HL-60/S4 (cell line): ENCODE results near the gene CACNG1.
"Not testable (repeated sequence)": the region's sequence is repeated elsewhere in the genome, so short reads cannot be mapped to it uniquely, and the experiment has no call there.

Experiments used
- in situ Hi-C: fragments of 300-500 bp; cut with MboI; formaldehyde crosslinking; loops from 2 replicates; pipeline ENCODE4 v1.14.3; 2022; ENCODE audit warnings: low sequenced_read_pairs

The CACNG1 gene

DNA sequence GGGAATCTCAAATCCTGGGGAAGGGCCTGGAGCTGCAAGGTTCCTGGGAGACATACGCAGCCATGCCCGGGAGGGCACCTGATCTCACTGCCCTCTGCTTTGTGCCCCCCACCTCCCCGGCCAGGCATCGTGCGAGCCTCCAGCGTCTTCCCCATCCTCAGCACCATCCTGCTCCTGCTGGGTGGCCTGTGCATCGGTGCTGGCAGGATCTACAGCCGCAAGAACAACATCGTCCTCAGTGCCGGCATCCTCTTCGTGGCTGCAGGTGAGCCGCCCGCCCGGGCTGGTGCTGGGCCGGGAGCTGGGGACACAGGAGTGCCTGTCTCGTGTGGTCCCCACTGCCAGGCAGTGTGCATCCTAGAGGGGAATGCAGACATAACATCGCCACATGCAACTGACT, 19.6 kb upstream of the CACNG1 start:
- in situ Hi-C loops = no loop called here

DNA sequence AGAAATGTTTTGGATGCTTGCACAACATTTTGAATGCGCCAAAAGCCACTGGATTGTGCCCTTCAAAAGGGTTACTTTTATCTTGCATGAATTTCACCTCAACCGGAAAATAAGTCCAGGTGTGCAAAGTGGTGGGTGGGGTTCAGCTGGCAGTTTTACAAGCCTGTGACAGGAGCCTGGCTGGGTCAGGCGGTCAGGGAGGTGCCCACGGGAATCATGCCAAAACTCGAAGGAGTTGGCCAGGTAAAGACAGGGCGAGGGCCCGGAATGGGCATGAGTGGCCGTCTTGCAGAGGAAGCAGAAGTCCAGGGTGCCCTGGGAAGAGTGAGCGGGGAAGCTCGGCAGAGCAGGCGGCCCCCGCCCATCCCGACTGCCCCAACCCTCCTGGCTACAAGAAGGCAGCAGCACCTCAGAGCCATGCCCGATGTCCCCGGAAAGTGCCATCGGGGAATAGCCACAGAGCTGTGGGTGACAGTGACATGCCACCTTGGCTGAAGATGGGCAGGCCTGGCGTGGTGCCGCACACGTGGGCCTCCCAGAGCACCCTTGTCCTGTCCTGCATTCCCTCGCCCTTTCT, 19.1 kb upstream of the CACNG1 start:
- in situ Hi-C loops = no loop called here

DNA sequence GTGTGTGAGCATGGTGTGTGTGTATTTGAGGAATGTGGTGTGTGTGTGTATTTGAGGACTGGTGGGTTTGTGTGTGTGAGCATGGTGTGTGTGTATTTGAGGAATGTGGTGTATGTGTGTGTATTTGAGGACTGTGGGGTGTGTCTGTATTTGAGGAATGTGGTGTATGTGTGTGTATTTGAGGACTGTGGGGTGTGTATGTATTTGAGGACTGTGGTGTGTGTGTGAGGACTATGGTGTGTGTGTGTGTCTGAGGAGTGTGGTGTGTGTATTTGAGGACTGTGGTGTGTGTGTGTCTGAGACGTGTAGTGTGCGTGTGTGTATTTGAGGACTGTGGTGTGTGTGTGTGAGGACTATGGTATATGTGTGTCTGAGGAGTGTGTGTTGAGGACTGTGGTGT, 18.0 kb upstream of the CACNG1 start:
- in situ Hi-C loops = no loop called here

DNA sequence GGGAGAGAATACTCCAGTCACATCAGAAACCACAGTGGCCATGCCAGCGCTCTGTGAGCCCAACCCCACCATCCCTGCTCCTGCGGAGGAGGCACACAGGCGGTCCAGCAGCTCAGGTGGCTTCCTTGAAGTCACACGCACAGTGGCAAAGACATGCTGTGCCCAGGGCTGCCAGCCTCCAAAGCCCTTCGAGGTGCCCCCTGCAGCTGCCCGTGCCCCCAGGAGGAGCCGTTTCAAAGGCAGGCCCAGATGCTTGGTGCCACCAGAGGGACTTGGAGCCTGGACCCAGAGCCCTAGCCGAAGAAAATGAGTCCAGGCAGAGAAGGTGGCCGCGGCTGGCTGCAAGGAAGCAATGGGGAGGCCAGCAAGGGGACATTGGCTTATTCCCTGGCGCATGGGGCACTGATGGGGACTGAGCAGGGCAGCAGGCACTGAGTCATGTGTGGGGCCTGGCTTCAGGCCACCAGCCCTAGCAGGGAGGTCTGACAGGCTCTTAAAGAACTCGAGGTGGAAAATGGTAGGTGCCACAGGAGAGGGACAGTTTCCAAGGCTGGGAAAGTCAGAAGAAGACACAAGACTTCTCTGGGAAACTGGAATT, 17.2 kb upstream of the CACNG1 start:
- in situ Hi-C loops = no loop called here

DNA sequence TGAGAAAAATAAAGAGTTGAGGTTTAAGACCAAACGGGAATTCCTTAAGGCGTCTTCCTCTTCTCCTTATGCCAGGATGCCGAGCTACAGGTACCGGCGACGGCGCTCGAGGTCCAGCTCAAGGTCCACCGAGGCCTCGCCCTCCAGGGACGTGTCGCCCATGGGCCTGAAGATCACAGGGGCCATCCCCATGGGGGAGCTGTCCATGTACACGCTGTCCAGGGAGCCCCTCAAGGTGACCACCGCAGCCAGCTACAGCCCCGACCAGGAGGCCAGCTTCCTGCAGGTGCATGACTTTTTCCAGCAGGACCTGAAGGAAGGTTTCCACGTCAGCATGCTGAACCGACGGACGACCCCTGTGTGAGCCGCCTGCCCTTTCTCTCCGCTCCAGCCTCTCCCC, 13.7 kb upstream of the CACNG1 start:
- in situ Hi-C loops = no loop called here

DNA sequence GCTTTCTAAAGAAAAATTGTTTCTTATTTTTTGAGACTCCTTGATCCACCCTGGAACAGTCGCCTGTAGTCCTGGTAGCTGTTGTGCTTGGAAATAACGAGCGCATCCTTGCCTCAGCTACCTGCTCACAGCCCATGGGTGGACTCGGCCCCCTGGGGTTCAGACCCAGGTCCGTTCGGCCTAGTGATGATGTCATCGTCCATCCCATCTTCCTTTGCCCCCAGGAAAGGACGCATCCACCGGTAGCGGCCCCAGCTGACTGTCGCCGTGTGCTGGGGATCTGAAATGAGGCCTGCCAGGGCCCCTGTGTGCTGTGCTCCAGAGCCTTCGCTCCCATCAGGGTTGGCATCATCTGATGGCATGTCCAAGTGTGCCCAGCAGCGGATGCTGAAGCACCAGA, 12.0 kb upstream of the CACNG1 start:
- in situ Hi-C loops = no loop called here

DNA sequence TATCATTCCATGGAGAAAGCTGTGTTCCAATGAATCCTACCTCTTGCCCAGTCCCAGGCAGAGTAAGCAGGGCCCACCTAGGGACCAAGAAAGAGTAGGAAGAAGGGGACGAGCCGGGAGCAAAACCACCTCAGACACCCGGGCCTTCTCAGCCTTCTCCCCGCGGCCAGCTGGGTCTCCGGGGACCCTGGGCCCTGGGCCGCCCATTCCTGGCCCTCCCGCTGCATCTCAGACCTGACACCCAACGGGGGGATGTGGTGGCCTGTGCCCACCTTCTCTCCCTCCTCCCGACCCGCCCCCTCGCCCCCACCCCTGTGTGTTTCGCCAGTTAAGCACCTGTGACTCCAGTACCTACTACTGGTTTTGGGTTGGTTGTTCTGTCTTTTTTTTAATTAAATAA, 11.4 kb upstream of the CACNG1 start:
- in situ Hi-C loops = no loop called here

DNA sequence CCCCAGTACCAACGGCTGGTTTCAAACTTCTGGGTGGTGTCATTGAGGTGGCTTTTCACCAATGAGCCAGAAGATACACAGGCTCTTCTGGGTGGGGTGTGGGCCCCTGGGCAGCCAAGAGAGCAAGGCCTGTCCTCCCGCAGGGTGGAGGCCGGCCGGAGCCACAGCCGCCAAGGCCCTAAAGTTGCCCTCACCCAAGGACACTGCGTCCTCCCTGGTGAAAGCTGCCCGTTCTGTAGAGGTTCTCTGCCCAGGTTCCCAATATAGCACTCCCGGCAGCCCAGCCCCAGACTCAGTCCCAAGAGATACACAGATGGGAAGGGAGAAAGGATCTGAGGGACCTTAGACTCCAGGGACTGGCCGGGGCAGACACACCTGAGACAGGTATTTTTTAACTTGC, 10.7 kb upstream of the CACNG1 start:
- in situ Hi-C loops = no loop called here

DNA sequence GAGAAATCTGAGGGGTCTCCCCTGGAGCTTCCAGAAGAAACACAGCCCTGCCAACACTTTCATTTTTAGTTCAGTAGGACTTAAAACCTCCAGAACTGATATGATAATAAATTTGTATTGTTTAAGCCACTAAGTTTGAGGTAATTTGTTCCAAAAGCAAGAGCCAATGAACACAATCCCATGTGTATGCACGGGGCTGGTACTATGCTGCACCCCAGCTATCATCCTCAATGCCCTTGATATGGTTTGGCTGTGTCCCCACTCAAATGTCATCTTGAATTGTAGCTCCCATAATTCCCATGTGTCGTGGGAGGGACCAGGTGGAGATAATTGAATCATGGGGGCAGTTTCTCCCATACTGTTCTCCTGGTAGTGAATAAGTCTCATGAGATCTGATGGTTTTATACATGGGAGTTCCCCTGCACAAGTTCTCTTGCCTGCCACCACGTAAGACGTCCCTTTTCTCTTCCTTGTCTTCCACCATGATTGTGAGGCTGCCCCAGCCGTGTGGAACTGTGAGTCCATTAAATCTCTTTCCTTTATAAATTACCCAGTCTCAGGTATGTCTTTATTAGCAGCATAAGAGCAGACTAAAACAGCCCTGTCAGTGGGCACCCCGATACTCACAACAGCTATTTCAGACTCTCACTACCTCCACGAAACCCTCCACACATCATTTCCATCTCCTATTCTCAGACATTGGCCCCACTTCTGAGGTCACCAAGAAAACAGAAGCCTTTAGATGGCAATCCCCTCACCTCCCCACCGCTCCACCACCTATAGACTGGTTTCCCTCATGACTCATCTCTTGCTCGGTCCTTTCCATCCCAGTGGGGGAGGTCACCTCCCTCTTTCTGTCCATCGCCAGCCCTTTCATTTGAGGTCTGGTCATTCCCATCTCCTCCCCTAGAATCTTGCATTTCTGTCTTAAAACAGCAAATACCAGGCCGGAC, 8.9 kb upstream of the CACNG1 start:
- in situ Hi-C loops = no loop called here

DNA sequence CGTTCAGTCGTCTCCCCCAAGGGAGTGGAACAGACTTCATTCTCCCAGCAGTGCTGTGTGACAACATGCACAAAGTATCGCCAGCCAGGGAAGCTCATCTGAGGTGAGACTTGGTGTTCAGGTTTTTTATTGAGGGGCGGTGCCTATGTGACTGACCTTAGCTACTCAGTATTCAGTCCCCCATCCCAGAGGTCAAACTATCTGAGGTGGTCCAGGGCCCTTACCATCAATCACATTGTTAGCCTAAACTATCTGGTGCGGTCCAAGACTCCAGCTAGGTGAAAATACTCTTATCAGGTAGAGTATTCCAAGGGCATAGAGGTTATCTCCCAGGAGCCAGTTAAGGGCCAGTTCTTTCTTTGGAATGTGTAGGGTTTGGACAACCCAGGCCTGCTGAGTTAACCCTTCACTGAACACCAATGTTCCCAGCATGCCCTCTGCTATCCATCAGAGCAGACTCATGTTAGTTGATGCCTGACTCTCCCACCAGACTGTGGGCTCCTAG, 5.4 kb upstream of the CACNG1 start:
- in situ Hi-C loops = no loop called here

DNA sequence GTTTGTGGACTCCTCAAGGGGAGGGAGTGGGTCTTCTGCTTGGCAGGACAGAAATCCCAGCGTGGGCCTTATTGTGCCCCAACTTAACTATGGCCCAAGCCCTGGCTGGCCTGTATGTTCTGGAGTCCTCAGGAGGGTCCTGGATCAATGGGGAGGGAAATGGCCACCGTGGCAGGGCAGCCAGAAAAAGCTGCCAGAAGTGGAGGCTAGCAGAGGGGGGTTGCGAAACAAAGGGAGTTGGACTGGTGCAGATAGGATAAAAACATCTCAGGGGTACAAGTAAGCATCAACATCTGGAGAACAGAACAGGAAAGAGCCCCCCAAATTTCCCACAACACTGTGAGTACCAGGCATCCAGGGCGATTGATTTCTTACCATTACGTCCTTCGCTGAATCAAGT, 3.7 kb upstream of the CACNG1 start:
- in situ Hi-C loops = no loop called here

DNA sequence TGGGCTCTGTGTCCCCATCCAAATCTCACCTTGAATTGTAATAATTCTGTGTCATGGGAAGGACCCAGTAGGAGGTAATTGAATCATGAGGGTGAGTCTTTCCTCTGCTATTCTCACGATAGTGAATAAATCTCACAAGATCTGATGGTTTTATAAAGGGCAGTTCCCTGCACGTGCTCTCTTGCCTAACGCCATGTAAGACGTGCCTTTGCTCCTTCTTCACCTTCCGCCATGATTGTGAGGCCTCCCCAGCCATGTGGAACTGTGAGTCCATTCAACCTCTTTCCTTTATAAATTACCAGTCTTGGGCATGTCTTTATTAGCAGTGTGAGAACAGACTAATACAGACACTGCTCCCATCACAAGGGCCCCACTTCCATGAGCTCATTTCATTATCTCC, 3.2 kb upstream of the CACNG1 start:
- in situ Hi-C loops = not testable (repeated sequence)

DNA sequence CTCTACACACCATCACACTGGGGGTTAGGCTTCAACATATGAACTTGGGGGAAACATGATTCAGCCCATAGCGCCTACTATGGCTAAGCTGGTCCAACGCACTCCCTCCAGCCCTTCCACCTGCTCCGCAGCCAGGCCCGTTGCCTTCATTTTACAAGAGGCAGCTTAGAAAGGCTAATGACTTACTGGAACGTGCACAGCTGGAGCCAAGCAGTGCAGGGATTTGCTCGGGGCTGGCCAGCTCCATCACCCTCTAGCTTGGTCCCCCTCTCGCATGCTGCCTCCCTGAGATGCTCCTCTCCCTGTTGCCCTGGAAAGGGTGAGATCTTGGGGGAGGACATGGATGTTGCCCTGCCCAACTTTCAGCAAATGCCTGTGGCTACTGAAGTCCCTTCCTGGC, 2.8 kb upstream of the CACNG1 start:
- in situ Hi-C loops = no loop called here

DNA sequence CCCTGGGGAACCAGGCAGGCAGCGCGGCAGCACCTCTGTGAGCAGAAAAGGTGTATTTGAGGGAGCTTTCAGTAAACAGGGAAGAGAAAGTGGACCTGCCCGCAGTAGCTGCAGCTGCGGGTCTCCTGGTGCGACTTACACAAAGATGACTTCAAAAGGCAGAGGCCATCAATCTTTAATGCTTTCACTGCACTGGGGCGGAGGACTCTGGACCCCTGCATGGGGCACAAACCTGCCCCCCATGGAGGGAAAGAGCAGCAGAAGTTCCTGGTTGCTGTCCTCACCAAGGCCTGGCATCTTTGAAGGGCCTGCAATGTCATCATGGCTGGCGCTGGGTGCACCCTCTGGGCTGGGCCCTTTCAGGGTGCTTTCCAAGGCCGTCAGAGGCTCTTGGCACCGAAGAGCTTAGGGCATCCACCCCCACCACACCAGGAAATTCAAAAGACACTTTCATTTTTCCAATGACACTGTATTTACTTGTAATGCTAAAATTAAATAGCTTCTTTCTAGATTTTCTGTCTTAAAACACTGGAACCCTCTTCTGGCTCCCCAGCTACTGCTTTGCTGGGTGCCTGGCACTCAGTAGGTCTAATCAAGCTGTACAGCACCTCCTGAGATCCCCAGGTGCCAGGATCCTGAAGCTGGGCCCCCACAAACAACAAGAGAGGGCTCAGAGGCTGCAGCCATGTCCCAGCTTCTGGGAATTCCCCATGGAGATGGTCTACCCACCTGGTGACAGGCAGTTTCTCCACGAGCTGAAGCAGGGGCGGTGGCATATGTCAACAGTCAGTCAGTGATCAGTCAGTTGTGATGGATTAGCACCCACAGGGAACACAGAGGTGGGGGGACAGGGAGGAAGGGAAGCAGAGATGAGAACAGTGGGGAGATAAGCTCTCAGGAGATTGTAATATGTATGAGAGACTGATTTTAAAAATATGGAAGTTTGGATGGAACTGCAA, 2.1 kb upstream of the CACNG1 start:
- in situ Hi-C loops = no loop called here

DNA sequence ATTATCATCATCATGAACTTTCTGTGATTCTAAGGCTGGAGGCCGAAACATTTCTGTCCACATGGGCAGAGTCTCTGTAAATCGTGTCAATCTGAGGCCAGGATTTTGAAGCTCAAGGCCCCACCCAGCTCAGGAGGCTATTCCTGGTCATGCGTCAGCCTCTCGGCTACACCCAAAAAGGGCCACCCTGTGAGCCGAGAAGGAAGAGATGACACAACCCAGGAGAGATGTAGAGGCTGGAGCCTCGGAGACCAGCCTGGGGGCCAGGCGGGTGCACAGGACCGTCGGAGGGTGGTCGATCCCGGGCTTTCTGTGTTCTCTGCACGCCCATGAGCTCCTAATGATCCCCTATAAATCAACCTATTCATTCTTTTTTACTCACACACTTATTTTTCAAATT, 1.1 kb upstream of the CACNG1 start:
- in situ Hi-C loops = no loop called here

DNA sequence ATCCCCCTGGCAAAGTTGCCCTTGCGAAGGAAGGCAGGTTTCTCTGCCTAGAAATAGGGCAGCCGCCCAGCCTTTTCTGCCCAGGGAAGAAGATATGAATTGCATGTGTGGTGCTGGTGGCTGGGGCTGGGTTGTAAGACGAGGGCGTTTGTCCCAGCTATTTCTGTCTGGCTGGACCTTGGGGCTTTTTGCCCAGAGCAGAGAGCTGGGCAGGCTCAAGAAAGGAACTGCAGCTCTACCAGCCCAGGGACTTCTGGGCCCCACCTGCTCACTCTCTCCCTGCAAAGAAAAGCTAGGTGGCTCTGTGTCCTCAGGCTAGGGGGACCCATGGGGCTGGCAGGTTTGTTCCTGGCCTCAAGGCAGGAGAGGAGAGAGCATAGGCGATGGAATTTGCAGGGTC, 586 bp downstream of the CACNG1 start:
- in situ Hi-C loops = no loop called here

DNA sequence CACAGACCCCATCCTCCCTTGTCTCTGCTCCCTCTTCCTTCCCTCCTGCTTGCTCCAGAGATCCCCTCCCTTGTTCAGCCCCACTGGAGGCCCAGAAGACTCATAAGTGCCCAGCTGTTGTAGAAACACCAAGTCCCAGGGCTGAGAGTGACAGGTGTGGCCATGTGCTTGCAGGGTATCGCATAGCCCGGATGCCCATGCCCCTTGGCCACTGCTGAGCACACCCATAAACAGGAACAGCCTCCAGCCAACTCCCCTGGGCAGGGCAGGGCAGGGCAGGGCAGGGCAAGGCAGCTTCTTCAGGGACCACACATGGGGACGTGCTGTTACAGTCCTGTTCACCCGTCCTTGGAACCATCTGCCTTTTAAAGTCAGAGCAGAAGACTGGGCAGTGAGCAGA, 2.0 kb downstream of the CACNG1 start:
- in situ Hi-C loops = no loop called here

DNA sequence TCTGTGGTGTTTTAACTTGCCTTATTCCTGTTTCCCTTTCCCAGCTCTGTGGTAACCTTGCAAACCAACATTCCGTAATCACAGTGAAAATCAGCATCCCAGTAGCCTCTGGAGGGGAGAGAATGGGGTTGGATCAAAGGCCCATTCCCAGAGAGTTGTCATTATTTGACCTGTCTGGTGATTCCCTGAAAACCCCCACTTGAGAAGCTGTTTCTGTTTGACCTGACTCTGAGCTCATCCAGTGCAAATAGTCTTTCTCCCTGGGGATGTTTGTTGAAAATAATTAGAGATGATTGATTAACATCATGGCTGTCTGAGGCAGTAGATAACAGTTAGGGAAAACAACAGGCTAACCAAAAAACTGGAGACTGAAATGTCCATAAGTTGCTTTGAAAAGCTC, 3.0 kb downstream of the CACNG1 start:
- in situ Hi-C loops = no loop called here

DNA sequence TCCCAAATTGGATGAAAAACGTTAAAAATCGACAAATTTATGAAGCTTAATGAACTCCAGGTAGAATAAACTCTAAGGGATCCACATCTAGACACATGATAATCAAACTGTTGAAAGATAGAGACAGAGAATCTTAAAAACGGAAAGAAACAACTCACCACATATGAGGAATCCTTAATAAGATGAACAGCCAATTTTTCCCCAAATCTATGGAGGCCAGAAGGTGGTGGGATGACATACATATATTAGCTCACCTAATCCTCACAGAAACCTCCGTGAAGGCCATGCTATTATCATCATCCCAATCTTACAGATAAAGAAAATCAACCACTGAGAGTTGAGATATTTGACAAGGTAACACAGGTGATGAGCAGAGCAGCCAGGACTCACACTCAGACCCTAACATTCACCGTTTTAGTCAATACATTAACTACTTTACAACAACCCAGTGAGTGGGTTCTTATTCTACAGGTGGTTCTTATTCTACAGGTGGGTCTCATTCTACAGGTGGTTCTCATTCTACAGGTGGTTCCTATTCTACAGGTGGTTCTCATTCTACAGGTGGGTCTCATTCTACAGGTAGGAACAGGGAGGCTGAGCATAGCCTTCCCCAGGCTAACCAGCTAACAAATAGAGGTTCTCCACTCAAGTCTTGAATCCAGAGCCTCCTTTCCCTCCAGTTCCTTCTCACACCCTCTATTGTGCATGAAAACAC, 4.8 kb downstream of the CACNG1 start:
- in situ Hi-C loops = no loop called here

DNA sequence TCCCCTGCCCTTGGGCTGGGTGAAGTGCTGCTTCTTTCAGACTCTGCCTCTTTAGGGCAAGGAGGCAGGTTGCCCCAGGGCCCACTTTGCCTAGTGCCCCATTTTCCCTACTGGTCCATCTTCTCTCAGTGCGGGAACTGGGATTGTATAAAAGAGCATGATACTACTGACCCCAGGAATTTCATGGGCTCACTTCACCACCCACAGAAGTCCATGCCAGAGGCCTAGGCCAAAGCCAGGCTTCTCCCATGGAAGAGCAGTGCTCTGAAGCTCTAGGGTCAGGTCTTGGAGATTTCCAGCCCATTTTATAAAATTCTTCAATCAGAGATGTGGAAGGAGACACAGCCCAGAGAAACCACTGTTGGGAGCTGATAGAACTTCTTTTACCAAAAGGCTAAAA, 5.7 kb downstream of the CACNG1 start:
- in situ Hi-C loops = no loop called here
